GM21528 (cell line): ENCODE measurements around the gene RABL6.

Source experiments
- ATAC-seq: cut with Tn5 transposase; IDR thresholded peaks from one replicate; pipeline ENCODE4 v1.9.1; 2021; ENCODE audit warnings: mild to moderate bottlenecking, moderate library complexity; ENCODE audit not compliant: unreplicated experiment, low FRiP score

RABL6 gene

GRCh38 chr9:136844761-136845464 is 37.2 kb downstream of the RABL6 start:
- ATAC-seq: no peak

GRCh38 chr9:136845465-136846260 is 37.9 kb downstream of the RABL6 start:
- ATAC-seq: no peak

- ATAC-seq: no peak
These were observed 38.8 kb downstream of the RABL6 start for GRCh38 chr9:136846376-136847087.

GRCh38 chr9:136847088-136847825 is 39.5 kb downstream of the RABL6 start:
- ATAC-seq: no peak

- no peak for ATAC-seq
These were observed 40.2 kb downstream of the RABL6 start for GRCh38 chr9:136847826-136848392.

GRCh38 chr9:136848393-136849037 is 40.8 kb downstream of the RABL6 start:
- ATAC-seq: no peak

- peak; percentile 68 for ATAC-seq
These were observed 41.6 kb downstream of the RABL6 start, which contains the start of gene PHPT1 for GRCh38 chr9:136849038-136849959. Gene PHPT1 (plus strand): TSS chr9:136849409. CDS start chr9:136849431, 22 bp downstream.

GRCh38 chr9:136849960-136850865 is 42.5 kb downstream of the RABL6 start:
- no peak for ATAC-seq

GRCh38 chr9:136850866-136851775 is 43.4 kb downstream of the RABL6 start:
- ATAC-seq: no peak

- ATAC-seq: no peak
These were observed 44.4 kb downstream of the RABL6 start, which contains the start of gene MAMDC4 for GRCh38 chr9:136851941-136852663. Gene MAMDC4 (plus strand): TSS chr9:136852346. CDS start chr9:136852417, 71 bp downstream.

- no peak for ATAC-seq
These were observed 45.2 kb downstream of the RABL6 start for GRCh38 chr9:136852664-136853595.

GRCh38 chr9:136853596-136854112 is 45.9 kb downstream of the RABL6 start:
- no peak for ATAC-seq

GRCh38 chr9:136854113-136854841 is 46.5 kb downstream of the RABL6 start:
- ATAC-seq: no peak
